HG03196 (cell line): ENCODE data around the gene PCDH17.

ENCODE experiments used
- ATAC-seq: cut with Tn5 transposase; IDR thresholded peaks from one replicate; pipeline ENCODE4 v1.9.1; 2021; ENCODE audit not compliant: unreplicated experiment

The PCDH17 gene

DNA sequence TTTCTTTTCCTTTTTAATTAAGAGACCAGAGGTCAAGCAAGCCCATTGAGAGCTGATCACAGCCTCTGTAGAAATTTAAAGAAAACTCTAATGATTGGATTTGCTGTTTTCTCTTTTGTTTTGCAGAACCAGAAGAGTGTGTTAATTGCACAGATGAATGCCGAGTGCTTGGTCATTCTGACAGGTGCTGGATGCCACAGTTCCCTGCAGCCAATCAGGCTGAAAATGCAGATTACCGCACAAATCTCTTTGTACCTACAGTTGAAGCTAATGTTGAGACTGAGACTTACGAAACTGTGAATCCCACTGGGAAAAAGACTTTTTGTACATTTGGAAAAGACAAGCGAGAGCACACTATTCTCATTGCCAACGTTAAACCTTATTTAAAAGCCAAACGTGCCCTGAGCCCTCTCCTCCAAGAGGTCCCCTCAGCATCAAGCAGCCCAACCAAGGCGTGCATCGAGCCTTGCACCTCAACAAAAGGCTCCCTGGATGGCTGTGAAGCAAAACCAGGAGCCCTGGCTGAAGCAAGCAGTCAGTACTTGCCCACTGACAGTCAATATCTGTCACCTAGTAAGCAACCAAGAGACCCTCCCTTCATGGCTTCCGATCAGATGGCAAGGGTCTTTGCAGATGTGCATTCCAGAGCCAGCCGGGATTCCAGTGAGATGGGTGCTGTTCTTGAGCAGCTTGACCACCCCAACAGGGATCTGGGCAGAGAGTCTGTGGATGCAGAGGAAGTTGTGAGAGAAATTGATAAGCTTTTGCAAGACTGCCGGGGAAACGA lies 93.1 kb downstream of the PCDH17 start:
- no peak for ATAC-seq

- no peak for ATAC-seq
Measured at GRCh38 chr13:57725480-57725879, 93.9 kb downstream of the PCDH17 start.

- no peak for ATAC-seq
Measured at GRCh38 chr13:57726981-57727380, 95.4 kb downstream of the PCDH17 start.

DNA sequence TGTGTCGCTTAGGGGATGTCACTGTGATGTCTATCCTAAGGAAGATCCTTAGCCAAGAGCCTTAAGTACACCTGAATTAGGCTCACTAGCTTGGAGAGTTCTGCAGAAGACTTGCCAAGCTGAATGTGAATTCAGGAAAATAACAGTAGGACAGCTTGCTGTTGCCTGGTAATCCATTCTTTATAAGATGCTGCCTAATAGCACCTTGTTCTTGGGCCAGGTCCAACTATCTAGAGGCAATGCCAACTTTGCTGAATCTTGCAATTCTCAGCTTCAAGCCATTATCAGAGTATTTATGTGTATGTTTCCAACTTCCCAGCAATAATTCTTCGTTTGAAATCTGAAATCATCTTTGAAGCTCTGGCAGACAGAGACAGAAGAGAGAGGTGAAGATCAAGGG lies 102.8 kb downstream of the PCDH17 start:
- no peak for ATAC-seq

- no peak for ATAC-seq
Measured at GRCh38 chr13:57739089-57739488, 107.5 kb downstream of the PCDH17 start.

GRCh38 chr13:57739543-57740190 lies 108.1 kb downstream of the PCDH17 start:
- no peak for ATAC-seq

DNA sequence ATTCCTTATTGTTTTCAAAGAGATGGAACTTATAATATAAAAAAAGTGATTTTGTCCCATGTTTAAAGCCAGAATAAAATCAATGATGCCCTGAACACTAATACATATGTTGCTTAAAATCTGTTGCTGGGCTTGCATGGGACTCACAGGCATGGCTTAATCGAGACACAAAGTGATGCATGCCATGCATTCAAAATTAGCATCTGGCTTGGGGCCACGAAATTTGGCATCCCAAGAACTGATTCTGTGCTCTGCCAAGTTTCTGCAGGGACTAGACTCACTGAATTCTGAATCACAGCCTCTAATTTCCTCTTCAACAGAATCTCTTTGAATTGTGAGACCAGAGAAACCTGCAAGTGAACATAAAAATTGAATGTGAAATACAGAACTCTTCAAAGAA lies 109.2 kb downstream of the PCDH17 start:
- no peak for ATAC-seq

GRCh38 chr13:57748096-57748495 lies 116.6 kb downstream of the PCDH17 start:
- no peak for ATAC-seq

- no peak for ATAC-seq
Measured at GRCh38 chr13:57760951-57761350, 129.4 kb downstream of the PCDH17 start.

- ATAC-seq = no peak
Measured at GRCh38 chr13:57763689-57764088, 132.1 kb downstream of the PCDH17 start.
